ENCODE data around the gene ADAMTSL5.
"Not testable (repeated sequence)": the region's sequence is repeated elsewhere in the genome, so short reads cannot be mapped to it uniquely, and the experiment has no call there.

The ADAMTSL5 gene, protein sequence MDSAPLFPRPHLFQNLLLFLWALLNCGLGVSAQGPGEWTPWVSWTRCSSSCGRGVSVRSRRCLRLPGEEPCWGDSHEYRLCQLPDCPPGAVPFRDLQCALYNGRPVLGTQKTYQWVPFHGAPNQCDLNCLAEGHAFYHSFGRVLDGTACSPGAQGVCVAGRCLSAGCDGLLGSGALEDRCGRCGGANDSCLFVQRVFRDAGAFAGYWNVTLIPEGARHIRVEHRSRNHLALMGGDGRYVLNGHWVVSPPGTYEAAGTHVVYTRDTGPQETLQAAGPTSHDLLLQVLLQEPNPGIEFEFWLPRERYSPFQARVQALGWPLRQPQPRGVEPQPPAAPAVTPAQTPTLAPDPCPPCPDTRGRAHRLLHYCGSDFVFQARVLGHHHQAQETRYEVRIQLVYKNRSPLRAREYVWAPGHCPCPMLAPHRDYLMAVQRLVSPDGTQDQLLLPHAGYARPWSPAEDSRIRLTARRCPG
- total RNA-seq, result 2.5 to 3.6 reads per million in 2 donors

DNA sequence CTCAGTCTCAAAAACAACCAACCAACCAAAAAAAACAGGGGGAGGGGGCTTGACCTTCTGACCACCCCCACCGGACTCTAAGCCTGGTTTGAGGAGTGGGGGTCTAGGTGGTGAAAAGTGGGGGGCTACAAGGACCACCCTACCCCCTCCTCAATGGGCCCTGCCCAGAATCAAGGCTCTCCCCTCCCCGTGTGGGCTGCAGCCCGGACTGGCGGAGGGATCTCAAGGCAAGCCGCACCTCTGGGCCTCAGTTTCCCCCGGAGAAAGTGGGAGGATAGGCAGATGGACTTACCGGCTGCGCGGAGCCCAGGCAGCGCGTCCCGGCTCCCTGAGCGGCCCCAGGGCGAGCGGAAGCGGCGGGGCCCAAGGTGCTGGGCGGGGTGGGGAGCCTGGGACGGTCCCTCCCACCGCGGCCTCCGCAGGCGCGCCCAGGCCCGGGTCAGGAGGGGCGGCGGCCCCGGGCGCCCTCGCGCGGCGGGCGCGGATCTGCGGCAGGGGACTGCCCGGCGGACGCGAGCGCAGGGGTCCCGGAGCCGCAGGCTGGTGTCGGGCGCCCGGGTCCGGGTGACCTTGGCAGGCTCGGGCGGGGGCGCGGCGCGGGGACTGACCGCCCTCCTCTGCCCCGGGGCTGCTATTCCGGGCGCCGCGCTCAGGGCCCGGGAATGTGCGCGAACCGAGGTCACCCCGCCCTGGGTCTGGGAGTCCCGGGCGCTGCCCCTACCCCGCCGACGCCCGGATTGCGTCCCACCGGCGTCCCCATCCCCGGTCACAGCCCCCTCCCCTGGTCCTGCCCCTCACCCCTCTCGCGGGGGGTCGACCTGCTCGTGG is at the start of gene ADAMTSL5:
Gene ADAMTSL5 (minus strand): TSS at position 349 of the 828 bp plus-strand sequence. CDS start 2,076 bp downstream, outside the sequence.
- peak; percentile 47 for DNase-seq

DNA sequence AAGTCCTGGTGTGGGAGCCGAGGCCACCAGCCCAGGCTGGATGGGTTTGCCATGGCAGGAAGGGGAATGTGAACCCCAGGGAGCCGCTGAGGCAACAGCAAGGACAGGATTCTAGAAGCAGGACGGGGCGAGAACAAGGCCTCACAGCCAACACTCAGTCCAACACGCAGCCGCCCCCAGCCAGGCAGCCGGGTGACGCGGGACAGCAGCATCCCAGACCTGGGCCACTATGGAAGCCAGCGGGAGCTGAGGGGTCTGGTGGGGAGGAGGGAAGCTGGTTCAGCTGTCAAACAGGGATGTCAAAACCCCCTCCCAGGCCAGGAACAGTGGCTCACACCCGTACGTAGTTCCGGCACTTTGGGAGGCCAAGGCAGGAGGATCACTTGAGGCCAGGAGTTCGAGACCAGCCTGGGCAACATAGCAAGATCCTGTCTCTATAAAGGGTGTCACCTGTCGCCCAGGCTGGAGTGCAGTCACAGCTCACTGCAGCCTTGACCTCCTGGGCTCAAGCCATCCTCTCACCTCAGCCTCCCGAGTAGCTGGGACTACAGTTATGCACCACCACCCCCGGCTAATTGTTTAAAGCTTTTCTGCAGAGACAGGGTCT is 48.5 kb upstream of the ADAMTSL5 start:
- DNase-seq, result no peak

DNA sequence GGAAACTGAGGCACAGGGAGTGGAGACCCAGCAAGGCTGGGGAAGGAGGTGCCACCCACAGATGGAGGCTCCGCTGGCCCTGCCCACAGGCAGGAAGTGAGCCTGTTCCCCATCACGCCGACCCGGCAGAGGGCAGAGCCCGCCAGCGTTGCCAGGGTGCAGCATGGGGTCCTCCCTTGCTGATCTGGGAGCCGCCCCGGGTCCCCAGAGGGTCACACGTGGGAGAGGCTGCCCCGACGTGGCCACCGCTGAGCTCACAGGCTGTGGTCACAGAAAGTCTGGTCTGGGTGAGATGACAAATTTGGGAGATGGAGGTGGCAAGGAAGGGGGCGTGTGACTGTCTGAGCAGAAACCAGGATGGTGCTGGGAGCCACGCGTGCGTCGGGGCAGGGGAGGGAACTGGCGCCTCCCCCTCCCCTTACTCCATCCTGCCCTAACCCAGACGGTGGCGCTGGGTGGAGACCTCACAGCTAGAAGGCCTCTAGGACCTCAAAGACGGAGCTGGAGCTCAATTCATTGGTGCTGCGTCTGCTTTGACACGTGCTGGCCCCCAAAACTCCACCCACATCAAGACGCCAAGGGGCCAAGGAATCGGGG is 47.6 kb upstream of the ADAMTSL5 start:
- DNase-seq, result no peak

DNA sequence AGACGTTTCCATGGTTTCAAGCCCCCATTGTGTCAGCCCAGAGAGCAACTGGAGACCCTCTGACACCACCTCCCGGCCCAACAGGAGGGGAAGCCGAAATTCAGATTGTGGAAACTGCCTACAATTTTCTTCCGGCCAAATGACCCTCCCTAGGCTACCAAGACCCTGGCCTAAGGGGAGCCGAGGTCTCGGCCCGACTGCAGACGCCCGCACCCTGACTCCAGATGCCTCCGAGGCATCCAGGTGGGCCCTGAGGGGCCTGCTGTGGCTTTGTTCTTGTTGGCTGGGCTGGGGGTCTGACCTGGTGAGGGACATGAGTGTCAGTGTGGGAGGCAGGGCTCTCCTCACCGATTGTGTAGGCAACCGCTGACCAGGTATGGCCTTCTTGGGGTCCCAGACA is 45.7 kb upstream of the ADAMTSL5 start:
- no peak for DNase-seq

DNA sequence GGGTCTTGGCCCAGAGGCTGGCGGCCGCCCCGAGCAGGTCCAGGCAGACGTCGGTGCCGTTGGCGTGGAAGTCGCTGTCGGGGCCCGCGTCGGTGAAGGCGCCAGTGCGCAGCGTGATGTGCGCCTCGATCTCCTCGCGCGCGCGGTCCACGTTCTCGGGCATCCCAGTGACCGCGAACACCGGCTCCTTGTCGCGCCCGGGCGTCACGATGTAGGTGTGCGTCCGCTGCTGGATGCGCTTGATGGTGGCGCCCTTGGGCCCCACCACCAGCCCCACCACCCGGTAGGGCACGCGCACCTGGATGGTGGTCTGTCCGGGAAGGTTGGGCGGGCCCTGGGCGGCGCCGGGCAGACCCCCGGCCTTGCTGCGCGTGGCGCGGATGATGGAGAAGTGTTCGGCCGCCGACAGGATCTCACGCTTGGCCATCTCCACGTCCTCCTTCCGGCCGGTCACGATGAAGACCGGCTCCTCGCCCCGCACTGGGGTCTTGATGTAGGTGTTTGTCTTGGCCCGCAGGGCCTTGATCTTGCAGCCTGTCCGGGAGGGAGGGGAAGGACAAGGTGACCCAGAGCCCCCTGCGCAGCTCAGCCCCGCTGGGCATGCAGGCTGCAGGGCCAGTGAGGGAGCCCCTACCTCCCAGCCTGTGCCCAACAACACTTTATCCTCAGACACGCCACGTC is 43.7 kb upstream of the ADAMTSL5 start:
- DNase-seq, result no peak

DNA sequence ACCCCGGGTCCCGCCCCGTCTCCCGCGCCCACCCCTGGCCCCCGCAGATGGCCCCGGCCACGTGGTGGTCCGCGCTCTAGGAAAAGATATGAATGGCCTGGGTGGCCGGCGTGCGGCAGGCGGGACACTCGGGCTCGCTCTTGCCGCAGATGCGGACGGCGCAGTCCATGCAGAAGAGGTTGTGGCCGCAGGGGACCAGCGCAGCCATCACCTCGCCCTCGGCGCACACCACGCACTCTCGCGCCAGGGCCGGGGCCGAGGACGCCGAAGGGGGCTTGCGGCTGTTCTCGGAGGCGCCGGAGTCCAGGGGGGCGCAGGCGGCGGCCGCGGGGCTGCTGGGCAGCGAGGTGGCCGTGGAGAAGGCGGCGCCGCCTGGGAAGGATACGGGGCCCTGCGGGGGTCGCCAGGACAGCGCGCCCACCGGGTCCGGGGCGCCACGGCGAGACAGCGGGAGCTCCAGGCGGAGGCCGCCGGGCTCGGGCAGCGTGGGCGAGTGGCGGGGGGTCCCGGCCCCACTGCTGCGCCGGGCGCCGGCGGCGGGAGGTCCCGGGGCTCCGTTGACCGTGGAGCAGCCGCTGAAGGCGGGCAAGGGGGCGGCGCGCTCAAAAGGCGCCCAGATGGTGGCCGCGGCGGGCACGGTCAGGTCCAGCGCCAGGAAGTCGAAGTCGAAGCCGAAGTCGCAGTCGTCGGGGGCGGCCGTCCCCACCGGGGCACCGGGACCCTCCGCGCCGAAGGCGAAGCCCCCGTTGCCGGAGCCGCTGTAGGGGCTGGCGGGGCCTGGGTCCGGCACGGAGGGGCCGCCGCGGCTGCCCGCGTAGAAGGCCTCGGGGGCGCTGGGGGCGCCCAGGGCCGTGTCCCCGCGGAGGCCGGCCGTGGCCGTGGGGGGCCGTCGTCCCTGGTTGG is 42.9 kb upstream of the ADAMTSL5 start:
- no peak for DNase-seq

DNA sequence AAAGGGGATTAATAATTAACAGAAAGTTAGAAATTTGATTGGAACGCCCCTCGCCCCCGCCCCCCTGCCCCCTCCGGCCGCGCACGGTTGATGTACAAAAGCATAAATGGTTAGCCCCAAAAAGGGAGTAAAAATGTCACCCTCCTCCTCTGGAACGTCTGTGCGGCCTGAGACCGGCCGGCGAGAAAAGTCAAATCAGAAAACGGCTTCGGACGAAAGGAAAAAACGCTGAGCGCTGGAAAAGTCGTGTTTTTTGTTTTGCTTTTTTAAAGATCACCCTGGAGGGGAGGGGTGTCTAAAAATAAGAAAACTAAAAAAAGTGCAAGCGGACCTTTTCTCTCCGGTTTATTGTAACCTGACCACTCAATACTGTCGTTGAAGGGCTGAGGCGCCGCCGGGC is 42.1 kb upstream of the ADAMTSL5 start:
- no peak for DNase-seq

DNA sequence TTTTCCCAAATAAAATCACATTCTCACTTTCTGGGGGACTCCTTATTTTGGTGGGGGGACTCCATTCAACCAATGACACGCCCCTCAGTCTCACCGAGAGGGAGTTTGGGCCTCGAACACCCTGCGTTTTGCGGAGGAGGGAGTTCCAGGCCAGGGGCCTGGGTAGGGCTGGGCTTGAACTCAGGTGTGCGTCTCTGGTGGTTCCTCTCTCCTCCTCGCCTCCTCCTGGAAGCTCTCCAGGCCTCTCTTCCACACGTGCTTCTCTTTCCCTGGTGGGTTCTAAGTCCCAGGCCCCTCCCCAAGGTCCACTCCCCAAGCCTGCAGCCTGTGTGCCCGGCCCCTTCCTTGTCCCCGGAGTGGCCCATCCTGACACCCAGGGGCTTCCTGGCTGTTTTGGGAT is 40.6 kb upstream of the ADAMTSL5 start:
- no peak for DNase-seq

DNA sequence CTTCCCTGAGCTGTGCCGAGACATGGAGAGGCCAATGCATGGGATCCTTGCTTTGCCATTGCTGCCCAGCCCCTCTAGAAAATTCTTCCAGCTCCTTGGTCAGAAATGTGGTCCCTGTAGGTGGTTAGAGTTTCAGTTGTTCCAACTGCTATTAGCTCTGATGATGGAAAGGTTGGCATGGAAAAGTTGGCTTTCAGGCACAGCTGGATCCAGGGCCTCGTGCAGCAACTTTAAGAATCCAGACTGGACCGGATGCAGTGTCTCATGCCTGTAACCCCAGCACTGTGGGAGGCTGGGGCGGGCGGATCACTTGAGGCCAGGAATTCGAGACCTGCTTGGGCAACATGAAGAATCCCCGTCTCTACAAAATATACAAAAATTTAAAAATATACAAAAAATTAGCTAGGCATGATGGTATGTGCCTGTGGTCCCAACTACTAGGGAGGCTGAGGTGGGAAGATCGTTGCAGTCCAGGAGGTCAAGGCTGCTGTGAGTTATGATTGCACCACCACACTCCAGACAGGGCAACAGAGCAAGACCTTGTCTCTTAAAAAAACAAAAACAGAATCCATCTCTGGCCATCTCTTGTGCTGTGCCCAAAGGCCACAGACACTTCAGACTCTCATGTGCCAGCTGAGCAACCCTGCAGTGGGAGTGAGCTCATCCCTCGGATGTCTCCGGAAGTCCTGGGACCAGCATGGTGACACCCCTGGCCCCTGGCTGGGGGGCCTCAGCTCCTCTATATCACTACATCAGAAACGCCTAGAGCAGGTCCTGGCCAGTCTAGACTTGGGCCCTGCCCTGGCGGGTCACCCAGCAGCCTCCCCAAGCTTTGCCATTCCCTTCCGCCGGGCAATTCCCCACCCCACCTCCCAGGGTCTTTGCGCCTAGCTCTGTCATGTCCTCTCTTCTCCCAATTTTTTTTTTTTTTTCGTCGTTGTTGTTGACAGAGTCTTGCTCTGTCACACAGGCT is 38.5 kb upstream of the ADAMTSL5 start:
- DNase-seq, result no peak

DNA sequence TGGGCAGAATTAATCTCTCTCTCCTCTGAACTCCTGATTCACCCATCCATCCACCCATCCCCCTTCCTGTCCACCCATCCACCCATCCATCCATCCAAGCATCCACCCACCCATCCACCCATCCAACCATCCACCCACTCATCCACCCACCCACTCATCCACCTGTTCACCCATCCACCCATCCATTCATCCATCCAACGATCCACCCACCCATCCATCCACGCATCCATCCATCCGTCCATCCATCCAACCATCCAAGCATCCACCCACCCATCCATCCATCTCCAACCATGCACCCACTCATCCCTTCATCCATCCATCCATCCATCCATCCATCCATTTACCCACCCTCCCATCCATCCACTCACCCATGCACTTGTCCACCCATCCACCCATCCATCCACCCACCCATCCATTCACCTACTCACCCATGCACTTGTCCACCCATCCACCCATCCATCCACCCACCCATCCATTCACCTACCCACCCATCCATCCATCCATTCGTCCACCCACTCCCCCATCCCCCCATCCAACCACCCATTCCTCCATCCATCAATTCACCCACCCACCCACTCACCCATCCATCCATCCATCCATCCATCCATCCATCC is 36.6 kb upstream of the ADAMTSL5 start:
- no peak for DNase-seq

DNA sequence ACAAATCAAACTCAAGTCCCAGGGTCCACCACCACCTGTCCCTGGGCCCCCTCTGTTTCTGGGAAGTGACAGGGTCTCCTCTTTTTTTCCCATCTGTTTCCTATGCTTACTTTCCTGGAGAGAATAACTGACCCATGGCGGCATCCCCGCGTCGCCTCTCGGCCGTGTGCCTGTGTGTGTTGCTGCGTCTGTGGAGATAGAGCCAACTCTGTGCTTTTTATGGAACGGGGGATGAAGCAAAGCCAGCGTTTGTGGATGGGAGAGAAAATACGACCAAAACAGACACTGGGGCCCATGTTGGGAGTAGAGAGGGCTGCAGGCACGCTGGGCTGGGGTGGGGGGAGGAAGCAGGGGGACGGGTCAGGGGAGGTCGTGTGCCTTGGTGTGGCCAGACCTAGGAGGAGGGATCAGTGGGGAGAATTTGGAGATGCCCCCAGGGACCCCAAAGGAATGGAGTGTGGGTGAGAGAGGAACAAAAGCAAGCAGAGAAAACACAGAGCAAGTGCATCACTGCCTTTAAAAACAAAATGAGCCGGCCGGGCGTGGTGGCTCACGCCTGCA is 27.6 kb upstream of the ADAMTSL5 start:
- no peak for DNase-seq

DNA sequence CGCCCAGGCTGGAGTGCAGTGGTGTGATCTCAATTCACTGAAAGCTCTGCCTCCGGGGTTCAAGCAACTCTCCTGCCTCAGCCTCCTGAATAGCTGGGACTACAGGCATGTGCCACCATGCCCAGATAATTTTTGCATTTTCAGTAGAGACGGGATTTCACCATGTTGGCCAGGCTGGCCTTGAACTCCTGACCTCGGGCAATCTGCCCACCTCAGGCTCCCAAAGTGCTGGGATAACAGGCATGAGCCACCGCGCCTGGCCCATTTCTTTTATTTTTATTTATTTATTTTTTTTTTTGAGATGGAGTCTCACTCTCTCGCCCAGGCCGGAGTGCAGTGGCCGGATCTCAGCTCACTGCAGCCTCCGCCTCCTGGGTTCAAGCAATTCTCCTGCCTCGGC is 26.9 kb upstream of the ADAMTSL5 start:
- DNase-seq, result not testable (repeated sequence)

DNA sequence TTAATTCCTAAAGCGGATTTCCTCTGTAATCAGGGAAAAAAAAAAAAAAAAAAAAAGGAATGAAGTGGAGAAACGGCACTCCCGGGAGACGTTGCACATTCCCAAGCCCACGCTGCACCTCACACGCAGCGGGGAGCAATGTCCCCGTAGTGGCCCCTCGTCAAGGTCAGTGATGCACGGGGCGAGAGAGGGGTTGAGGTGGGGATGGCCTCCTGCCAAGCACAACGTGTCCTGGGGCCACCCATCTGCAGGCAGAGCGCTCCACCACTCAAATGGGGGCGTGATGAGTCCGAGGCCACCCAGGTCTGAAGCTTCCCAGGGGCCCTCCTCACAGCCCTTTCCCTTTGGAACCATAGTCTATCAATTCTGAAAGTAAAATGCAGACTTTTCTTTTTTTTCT is 26.2 kb upstream of the ADAMTSL5 start:
- no peak for DNase-seq

DNA sequence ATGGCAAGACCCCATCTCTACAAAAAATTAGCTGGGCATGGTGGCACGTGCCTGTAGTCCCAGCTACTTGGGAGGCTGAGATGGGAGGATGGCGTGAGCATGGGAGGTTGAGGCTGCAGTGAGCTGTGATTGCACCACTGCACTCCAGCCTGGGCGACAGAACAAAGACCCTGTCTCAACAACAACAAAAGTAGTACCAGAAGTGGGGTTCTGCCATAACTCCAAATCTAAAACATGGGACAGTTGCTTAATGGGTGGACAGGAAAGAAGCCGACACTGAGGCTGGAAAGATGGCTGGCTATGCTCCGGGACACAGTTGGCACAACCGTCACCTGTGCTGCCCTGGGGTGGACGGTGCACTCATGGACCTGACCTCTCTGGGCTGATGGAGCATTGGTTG is 22.9 kb upstream of the ADAMTSL5 start:
- DNase-seq, result not testable (repeated sequence)

DNA sequence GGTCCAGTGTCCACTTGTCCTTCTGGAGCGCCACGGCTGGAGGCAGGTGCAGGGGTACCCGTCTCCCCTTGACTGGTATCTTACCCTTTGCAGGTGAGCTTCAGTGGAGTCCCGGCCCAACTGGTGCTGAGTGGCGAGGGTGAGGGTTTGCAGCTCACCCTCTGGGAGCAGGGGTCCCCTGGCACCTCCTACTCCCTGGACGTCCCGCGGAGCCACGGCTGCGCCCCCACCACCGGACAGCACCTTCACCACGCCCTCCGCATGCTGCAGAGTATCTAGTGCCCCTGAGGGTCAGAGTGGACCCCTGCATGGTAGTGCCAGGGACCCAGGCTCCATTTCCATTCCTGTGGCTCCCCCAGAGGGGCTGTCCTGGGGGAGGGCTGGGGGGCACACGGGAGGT is 22.2 kb upstream of the ADAMTSL5 start:
- DNase-seq, result no peak

DNA sequence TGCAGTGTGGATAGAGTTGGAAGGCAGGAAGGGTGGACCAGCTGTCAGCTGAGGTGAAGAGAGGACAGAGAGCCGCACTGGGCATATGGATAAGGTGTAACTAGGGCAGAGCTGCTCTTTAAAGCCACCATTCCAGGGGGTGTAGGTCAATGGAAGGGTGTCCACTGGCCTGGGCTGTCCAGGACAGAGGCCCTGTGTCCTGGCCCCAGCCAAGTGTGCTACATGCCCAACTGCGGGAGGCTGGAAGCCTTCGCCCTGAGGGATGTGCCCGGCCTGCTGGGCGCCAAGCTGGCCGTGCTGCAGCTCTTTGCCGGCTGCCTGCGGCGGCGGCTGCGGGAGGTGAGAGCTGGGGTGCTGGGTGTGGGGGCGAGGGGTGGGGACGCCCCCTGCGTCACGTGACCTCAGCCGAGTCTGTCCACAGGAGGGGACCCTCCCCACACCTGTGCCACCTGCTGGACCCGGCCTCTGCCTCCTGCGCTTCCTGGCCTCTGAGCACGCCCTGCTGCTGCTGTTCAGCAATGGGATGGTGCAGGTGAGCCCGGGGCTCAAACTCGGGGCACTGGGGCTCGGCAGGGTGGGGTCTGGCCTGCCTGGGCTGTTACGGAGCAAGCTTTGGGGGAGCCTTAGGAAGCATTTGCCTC is 20.8 kb upstream of the ADAMTSL5 start:
- no peak for DNase-seq

DNA sequence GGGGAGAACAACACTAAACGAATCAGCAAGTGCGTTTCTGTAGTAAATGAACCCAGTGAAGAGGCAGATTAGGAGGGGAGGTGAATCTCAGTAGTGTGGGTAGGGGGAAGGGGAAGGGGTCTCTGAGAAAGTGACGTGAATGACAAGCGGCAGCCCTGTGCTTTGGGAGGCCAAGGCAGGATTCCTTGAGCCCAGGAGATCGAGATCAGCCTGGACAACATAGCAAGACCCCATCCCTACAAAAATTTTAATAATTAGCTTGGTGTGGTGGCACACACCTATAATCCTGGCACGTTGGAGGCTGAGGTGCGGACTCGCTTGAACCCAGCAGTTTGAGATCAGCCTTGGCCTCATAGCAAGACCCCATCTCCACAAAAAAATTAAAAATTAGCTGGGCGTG is 19.2 kb upstream of the ADAMTSL5 start:
- no peak for DNase-seq

DNA sequence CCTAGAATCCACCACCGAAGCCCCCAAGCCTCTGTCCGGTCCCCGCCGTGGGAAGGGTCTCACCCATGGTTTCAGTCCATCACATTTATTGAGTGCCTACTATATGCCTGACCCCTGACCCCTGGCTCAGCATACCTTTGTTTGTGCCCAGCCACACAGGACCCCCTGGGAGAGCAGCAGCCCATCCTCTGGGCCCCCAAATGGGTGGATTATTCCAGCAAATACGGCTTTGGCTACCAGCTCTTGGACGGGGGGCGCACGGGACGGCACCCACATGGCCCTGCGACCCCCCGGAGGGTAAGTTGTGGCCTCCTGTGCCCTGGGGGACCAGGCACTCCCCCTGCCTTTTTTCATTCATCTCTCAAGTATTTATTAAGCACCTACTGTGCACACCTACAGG is 18.8 kb upstream of the ADAMTSL5 start:
- no peak for DNase-seq

DNA sequence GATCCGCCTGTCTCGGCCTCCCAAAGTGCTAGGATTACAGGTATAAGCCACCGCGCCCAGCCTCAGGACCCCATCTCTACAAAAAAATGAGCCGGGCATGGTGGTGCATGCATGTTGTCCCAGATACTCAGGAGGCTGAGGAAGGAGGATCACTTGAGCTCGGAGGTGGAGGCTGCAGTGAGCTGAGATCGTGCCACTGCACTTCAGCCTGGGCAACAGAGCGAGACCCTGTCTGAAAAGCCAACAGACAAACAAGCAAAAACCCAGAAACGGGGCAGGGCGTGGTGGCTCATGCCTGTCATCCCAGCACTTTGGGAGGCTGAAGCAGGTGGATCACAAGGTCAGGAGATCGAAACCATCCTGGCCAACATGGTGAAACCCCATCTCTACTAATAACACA is 18.0 kb upstream of the ADAMTSL5 start:
- DNase-seq, result not testable (repeated sequence)
